ENCODE results near the gene SNRPD2. TPM values are rescaled to one million over a fixed set of nuclear protein-coding genes. Genes with fewer than 3 reads are reported as not detected.

SNRPD2 gene
- total and polyA plus RNA-seq, 2 of the 8 experiments (the other 6 are each of a cell fraction or from before 2014, with no cell fraction given): 645 to 759 TPM

- TF ChIP-seq RBBP5 (IDR thresholded peaks at IDR 0.05; ENCODE audit: borderline replicate concordance, low read depth, low read length) (no peak), EGR1 (IDR thresholded peaks at IDR 0.05; ENCODE audit: borderline replicate concordance, low read depth, low read length) (no peak), GTF2F1 (IDR thresholded peaks at IDR 0.05; ENCODE audit: borderline replicate concordance, low read depth, low read length) (0 out of 2 replicates have a peak, but pooled peaks have one; percentile 11), TAF1 (IDR thresholded peaks at IDR 0.05; ENCODE audit: low read depth, low read length) (peak; percentile 94), JUN (IDR thresholded peaks at IDR 0.05; ENCODE audit: low read depth, low read length) (no peak), ASH2L (IDR thresholded peaks at IDR 0.05; ENCODE audit: low read length) (peak; percentile 54), TEAD4 (IDR thresholded peaks at IDR 0.05; ENCODE audit: low read depth, low read length) (no peak), MAFK (IDR thresholded peaks at IDR 0.05; ENCODE audit: low read depth, low read length) (no peak), POLR2AphosphoS5 (IDR thresholded peaks at IDR 0.05; ENCODE audit: low read depth, low read length) (peak; percentile 99), PHF8 (conservative IDR thresholded peaks at IDR 0.05; ENCODE audit: low read depth, low read length) (peak; percentile 92), RAD21 (IDR thresholded peaks at IDR 0.05 in 1 of 2, conservative IDR thresholded peaks at IDR 0.05 in 1 of 2; ENCODE audit: low read depth in 2 of 2, low read length in 2 of 2) (no peak), SIN3A (conservative IDR thresholded peaks at IDR 0.05 in 1 of 2, IDR thresholded peaks at IDR 0.05 in 1 of 2; ENCODE audit: low read depth in 1 of 2, low read length in 2 of 2) (peak; percentile 40 to 92), BRCA1 (IDR thresholded peaks at IDR 0.05; ENCODE audit: low read depth, low read length) (no peak), NRF1 (IDR thresholded peaks at IDR 0.05; ENCODE audit: low read depth, low read length) (peak; percentile 63), TAF7 (optimal IDR thresholded peaks at IDR 0.05; ENCODE audit: borderline replicate concordance, low read depth, low read length) (peak; percentile 76), POLR2A (IDR thresholded peaks at IDR 0.05; ENCODE audit: control extremely low read depth in 1 of 2, low read depth in 2 of 2, low read length in 2 of 2) (peak; percentile 89 to 94), SAP30 (IDR thresholded peaks at IDR 0.05; ENCODE audit: insufficient read depth, insufficient replicate concordance, low read length) (peak; percentile 69)
- TF ChIP-seq, protein P1, sequence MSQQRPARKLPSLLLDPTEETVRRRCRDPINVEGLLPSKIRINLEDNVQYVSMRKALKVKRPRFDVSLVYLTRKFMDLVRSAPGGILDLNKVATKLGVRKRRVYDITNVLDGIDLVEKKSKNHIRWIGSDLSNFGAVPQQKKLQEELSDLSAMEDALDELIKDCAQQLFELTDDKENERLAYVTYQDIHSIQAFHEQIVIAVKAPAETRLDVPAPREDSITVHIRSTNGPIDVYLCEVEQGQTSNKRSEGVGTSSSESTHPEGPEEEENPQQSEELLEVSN (IDR thresholded peaks at IDR 0.05): peak; percentile 33; the same call in 1 of the 2 replicates
- TF ChIP-seq, protein P2, sequence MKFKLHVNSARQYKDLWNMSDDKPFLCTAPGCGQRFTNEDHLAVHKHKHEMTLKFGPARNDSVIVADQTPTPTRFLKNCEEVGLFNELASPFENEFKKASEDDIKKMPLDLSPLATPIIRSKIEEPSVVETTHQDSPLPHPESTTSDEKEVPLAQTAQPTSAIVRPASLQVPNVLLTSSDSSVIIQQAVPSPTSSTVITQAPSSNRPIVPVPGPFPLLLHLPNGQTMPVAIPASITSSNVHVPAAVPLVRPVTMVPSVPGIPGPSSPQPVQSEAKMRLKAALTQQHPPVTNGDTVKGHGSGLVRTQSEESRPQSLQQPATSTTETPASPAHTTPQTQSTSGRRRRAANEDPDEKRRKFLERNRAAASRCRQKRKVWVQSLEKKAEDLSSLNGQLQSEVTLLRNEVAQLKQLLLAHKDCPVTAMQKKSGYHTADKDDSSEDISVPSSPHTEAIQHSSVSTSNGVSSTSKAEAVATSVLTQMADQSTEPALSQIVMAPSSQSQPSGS (IDR thresholded peaks at IDR 0.05; ENCODE audit: low read length): 0 out of 2 replicates have a peak, but pooled peaks have one; percentile 11
Measured at GRCh38 chr19:45691516-45692186, at the start of gene SNRPD2 (continued).

Data from H1 (cell line).